Measurements from ENCODE around the gene NUP43.
"Not testable (repeated sequence)": the region's sequence is repeated elsewhere in the genome, so short reads cannot be mapped to it uniquely, and the experiment has no call there.

The NUP43 gene

DNA sequence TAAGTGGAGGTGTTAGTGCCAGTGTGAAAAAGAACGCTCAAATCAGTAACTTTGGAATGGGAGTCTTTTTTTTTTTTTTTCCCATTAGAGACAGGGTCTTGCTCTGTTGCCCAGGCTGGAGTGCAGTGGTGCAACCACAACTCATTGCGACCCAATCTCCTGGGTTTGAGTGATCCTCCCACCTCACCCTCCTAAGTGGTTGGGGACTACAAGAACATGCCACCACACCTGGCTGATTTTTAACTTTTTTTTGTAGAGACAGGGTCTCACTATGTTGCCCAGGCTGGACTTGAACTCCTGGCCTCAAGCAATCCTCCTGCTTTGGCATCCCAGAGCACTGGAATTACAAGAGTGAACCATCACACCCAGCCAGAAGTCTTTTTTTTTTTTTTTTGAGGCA is 48.2 kb downstream of the NUP43 start:
- no peak for DNase-seq (ENCODE audit: insufficient read length, low spot score)
- FAIRE-seq = no peak

DNA sequence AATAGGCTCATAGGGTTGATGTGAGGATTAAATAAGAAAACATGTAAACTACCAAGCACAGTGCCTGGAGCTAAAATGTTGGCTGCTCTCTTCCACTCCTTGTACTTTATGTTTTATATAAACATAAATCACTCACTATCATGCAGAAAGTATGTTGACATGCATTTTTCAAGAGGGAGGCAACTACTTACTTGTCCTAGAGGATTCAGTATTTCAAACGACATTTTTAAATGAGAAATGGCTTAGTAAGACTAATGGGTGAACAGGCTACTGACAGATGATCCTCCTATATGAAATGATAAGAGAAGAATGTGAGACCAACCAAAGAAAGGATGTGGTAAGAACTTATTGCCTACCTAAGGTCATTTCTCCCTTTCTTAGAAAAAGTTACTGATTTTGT is 49.4 kb downstream of the NUP43 start:
- peak; percentile 27 for DNase-seq (ENCODE audit: insufficient read length, low spot score)
- FAIRE-seq = no peak

DNA sequence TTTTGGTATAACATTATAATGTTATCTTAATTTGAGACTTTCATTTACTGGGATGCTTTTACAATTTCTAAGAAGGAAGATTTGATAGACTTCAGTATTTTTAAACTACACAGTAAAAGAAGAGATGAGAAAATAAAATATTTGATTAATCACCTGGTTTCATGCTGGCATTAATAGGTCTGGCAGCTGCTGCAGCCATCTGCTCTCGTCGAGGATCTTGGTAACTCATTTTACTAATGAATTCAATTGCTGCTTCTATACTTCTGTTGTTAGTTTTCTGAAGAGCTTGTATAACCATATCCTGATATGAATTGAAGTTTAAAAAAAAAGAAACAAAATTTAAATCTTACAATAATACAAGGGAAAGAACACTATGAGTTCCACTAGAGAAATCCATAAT is 51.4 kb downstream of the NUP43 start:
- no peak for DNase-seq (ENCODE audit: insufficient read length, low spot score)
- FAIRE-seq = no peak

DNA sequence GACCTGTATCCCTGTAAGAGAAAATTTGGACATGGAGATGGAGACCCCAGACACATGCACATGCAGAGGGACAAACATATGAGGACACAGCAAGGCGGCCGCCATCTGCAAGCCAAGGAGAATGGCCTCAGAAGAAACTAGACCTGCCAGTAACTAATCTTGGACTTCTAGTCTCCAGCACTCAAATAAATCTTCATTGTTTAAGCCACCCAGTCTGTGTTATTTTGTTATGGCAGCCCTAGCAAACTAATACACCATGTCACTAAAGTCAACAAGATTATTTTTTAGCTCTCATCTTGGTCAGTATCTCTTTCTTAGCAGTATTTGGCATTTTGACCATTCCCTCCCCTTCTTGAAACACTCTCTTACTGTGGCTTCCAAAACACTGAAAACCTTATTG is 55.1 kb downstream of the NUP43 start:
- FAIRE-seq (no peak), DNase-seq (ENCODE audit: insufficient read length, low spot score) (no peak)

DNA sequence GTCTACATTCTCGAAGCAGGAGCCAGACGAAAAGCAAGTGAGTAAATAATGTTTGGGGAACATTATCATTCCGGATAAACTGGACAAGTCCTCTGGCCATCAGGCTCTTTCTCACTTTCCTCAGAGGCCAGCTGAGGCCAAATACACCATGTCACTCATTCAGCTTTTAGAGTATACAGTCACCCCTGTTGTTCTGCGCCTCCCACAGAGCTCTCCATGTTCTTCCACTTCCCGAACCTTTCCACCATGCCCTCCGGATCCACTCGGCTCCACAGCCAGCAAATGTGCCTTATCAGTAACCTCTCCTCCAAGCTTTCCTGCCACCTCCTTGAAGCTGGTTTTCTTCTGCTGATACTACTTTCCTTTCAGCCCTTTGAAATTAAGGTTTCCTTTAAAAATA is 60.1 kb downstream of the NUP43 start:
- DNase-seq (ENCODE audit: insufficient read length, low spot score) (no peak), FAIRE-seq (no peak)

DNA sequence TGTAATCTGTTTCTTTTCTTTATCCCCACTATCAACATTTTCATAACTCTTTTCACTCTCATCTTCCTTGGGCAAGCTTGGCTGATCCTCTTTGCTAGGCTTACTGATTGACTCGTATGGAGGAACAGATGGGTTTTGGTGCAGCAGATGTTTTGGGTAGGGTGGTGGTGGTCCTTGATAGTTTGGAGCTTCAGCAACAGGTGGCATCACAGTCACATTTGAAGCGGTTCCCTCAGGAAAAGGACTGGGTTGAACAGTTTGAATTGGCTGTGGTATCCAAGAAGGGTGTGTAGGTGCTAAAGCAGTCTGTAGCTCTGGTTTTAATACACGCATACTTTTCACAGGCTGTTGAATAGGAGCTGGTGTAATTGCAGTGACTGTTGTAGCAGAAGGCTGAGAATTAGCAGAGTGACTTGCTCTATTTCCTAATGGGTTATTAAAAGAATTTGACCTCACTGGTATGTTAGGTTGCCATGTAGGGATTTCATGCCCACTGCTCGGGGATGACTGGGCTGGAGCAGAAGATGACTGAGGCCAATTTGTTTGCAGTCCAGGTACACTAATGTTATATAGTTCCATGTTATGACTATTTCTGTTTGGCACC is 63.0 kb downstream of the NUP43 start:
- FAIRE-seq (no peak), DNase-seq (ENCODE audit: insufficient read length, low spot score) (no peak)

DNA sequence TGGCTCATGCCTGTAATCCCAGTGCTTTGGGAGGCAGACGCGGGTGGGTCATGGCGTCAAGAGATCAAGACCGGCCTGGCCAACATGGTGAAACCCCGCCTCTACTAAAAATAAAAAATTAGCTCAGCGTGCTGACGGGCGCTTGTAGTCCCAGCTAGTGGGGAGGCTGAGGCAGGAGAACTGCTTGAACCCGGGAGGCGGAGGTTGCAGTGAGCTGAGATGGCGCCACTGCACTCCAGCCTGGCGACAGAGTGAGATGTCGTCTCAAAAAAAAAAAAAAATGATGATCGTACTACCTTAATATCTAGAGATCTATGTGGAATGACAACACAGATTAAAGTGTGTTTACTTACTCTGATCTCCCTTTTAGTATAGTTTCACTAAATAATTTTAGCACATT is 64.5 kb downstream of the NUP43 start:
- DNase-seq (ENCODE audit: insufficient read length, low spot score); FAIRE-seq: not testable (repeated sequence)

DNA sequence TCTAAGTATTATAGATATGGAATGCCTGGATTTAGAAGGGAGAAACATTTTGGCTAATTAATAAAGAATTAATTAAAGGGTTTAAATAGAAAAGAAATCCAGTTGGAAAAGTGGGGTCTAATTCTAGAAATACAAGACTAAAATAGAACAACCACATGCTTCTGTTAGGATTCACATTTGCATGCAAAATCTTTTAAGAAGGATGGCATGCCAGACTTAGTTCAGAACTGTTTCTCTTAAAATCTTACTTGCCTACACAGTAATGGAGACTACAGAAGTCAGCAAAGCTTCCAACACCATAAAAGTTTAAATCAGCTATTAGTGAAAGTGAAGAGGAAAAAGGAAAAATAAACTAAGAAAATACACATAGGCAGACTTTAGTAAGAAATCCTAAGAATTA is 65.1 kb downstream of the NUP43 start:
- no peak for FAIRE-seq

DNA sequence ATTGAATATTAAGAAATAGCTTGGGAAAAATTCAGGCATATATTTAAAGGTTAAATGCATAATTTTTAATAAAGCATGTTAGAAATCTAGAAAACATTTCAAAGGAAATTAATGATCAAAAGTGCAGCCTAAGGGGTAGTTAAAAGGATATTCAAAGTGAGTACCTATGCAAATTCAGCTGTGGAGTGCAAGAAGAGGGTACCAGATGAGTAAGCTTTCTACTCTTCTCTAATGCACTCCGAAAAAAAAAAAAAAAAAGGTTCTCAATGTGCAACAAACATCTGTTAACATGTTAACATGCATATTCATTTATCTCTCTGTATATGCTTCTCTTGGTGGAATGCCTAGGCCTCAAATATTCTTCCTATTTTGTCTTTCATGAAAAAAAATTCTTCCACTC is 65.8 kb downstream of the NUP43 start:
- FAIRE-seq (no peak), DNase-seq (ENCODE audit: insufficient read length, low spot score) (no peak)

More for the DNA sequence above, 65.1 kb downstream of the NUP43 start:
- no peak for DNase-seq (ENCODE audit: insufficient read length, low spot score)
